HepG2 (cell line): ENCODE data around the gene ITGB1. TPM values are rescaled to one million over a fixed set of nuclear protein-coding genes. Genes with fewer than 3 reads are reported as not detected.

Source experiments
- ATAC-seq: fragments of 200-7000 bp; cut with Tn5 transposase; 3 replicates; pipeline ENCODE4 v1.9.1; 2020; ENCODE audit warnings: mild to moderate bottlenecking, moderate library complexity
- BruUV-seq: library from RNA; stranded (reverse); fragments of 400-500 nt; replicated peaks from 2 replicates; lab custom pipeline; 2021; lab: Mats Ljungman, UMichigan
- CTCF ChIA-PET: fragments of 300-600 bp; formaldehyde crosslinking; extraction: SDS; loops from one replicate; lab custom pipeline; 2021; ENCODE audit warnings: low total read pairs, inconsistent platforms, low intra/inter-chr PET ratio; lab: Yijun Ruan, JAX
- POLR2A ChIA-PET: fragments of 350-600 bp; sonication (Branson Sonifier 250); formaldehyde crosslinking; loops from one replicate; lab custom pipeline; 2020; ENCODE audit warnings: antibody characterized with exemption, inconsistent platforms; lab: Yijun Ruan, JAX
- DNase-seq: peaks from one replicate; pipeline ENCODE4 v3.0.0-alpha.2; 2015; ENCODE audit warnings: low spot score
- FAIRE-seq: peaks from 3 replicates; lab custom pipeline; 2011; peaks lifted over from hg19 to GRCh38; lab: Jason Lieb, UNC
- H2AFZ ChIP-seq: one replicate; pipeline ENCODE4 v1.6.1; 2011; ENCODE audit warnings: low read length, inconsistent platforms
- H3K27ac ChIP-seq: fragments of 300-600 bp; 3 replicates; pipeline ENCODE4 v1.8.0; 2011; ENCODE audit warnings: mixed run types, mild to moderate bottlenecking, mixed read lengths, low read length, inconsistent platforms; ENCODE audit not compliant: insufficient read depth; ENCODE audit errors: extremely low read length
- H3K27me3 ChIP-seq, 2 experiments: fragments of 200-600 bp in 1 of 2; 2 replicates in 1 of 2; 3 replicates in 1 of 2; pipeline versions ENCODE4 v1.6.0 to v1.8.0; 2011; ENCODE audit warnings: low read length in 2 of 2, mild to moderate bottlenecking in 2 of 2, moderate library complexity in 2 of 2, inconsistent platforms in 1 of 2; ENCODE audit not compliant: insufficient read depth in 2 of 2, control insufficient read depth in 1 of 2
- H3K36me3 ChIP-seq, 2 experiments: fragments of 200-600 bp in 1 of 2; replicated peaks in 1 of 2; 2 replicates in 1 of 2; 3 replicates in 1 of 2; pipeline versions ENCODE4 v1.5.1 to v1.8.0; 2011; ENCODE audit warnings: low read length in 2 of 2, inconsistent platforms in 1 of 2; ENCODE audit not compliant: insufficient read depth in 2 of 2, control insufficient read depth in 1 of 2
- H3K4me1 ChIP-seq: 2 replicates; pipeline ENCODE4 v1.5.1; 2012; ENCODE audit warnings: low read length, inconsistent platforms; ENCODE audit not compliant: insufficient read depth
- H3K4me2 ChIP-seq: 2 replicates; pipeline ENCODE4 v1.6.0; 2011; ENCODE audit warnings: low read depth, low read length, inconsistent platforms
- H3K4me3 ChIP-seq, 3 experiments: fragments of 200-600 bp in 1 of 3; sonication (generic), shearing (Covaris generic) in 1 of 3; replicated peaks in 1 of 3; 2 replicates each; pipeline ENCODE4 v1.5.1; 2011 to 2016; ENCODE audit warnings: low read length in 3 of 3, inconsistent platforms in 2 of 3, low read depth in 2 of 3, mild to moderate bottlenecking in 2 of 3, control low read depth in 1 of 3, mixed read lengths in 1 of 3; ENCODE audit not compliant: insufficient read depth in 1 of 3
- H3K79me2 ChIP-seq: one replicate; pipeline ENCODE4 v1.6.1; 2011; ENCODE audit warnings: low read length, inconsistent platforms; ENCODE audit not compliant: insufficient read depth
- H3K9ac ChIP-seq: 2 replicates; pipeline ENCODE4 v1.6.0; 2011; ENCODE audit warnings: mild to moderate bottlenecking, low read depth, low read length, inconsistent platforms; ENCODE audit not compliant: insufficient read depth
- H3K9me3 ChIP-seq: 2 replicates; pipeline ENCODE4 v1.5.1; 2012; ENCODE audit warnings: mild to moderate bottlenecking, low read length
- H4K20me1 ChIP-seq: 2 replicates; pipeline ENCODE4 v1.6.0; 2011; ENCODE audit warnings: inconsistent platforms, mild to moderate bottlenecking, low read length, moderate library complexity; ENCODE audit not compliant: insufficient read depth
- MTF1 ChIP-seq: sonication (generic); formaldehyde crosslinking; IDR thresholded peaks from 2 replicates; pipeline ENCODE4 v1.5.0; 2020; ENCODE audit warnings: missing genetic modification reagents
- MTF2 ChIP-seq: sonication (generic); formaldehyde crosslinking; IDR thresholded peaks from 2 replicates; pipeline ENCODE4 v1.5.0; 2020; ENCODE audit warnings: missing genetic modification reagents, borderline replicate concordance
- NFYB ChIP-seq: sonication (generic); formaldehyde crosslinking; IDR thresholded peaks from 2 replicates; pipeline ENCODE4 v1.4.0; 2020; ENCODE audit warnings: missing genetic modification reagents
- TARDBP ChIP-seq: sonication (generic); formaldehyde crosslinking; IDR thresholded peaks from 2 replicates; pipeline ENCODE4 v1.8.0; 2022; ENCODE audit warnings: mild to moderate bottlenecking, missing genetic modification reagents
- THAP11 ChIP-seq: IDR thresholded peaks from 2 replicates; pipeline ENCODE4 v1.6.1; 2016; ENCODE audit warnings: missing biosample characterization, missing genetic modification reagents
- TRIM24 ChIP-seq: sonication (generic); formaldehyde crosslinking; IDR thresholded peaks from 2 replicates; pipeline ENCODE4 v1.8.0; 2022; ENCODE audit warnings: mild to moderate bottlenecking, missing genetic modification reagents
- ZBTB1 ChIP-seq: sonication (generic); formaldehyde crosslinking; IDR thresholded peaks from 2 replicates; pipeline ENCODE4 v1.4.0; 2020; ENCODE audit warnings: missing genetic modification reagents, borderline replicate concordance
- ZBTB42 ChIP-seq: sonication (generic); formaldehyde crosslinking; IDR thresholded peaks from 2 replicates; pipeline ENCODE4 v1.5.0; 2020; ENCODE audit warnings: mild to moderate bottlenecking, missing genetic modification reagents
- ZMYM3 ChIP-seq: sonication (generic); formaldehyde crosslinking; IDR thresholded peaks from 2 replicates; pipeline ENCODE4 v1.5.1; 2020; ENCODE audit warnings: mild to moderate bottlenecking, missing genetic modification reagents
- ZNF143 ChIP-seq: sonication (generic); formaldehyde crosslinking; IDR thresholded peaks from 2 replicates; pipeline ENCODE4 v1.4.0; 2020; ENCODE audit warnings: missing genetic modification reagents
- ZNF3 ChIP-seq: IDR thresholded peaks from 2 replicates; pipeline ENCODE4 v1.7.0; 2017; ENCODE audit warnings: inconsistent platforms
- ZNF354B ChIP-seq: sonication (generic); formaldehyde crosslinking; IDR thresholded peaks from 2 replicates; pipeline ENCODE4 v1.8.0; 2022; ENCODE audit warnings: mild to moderate bottlenecking, missing genetic modification reagents
- ZNF460 ChIP-seq: sonication (generic); formaldehyde crosslinking; IDR thresholded peaks from 2 replicates; pipeline ENCODE4 v1.5.1; 2020; ENCODE audit warnings: missing genetic modification reagents, mild to moderate bottlenecking, borderline replicate concordance
- WGBS: methylation state at CpG from one replicate; pipeline ENCODE4 v1.1.6; 2017; ENCODE audit warnings: low lambda C conversion rate; 5-methylcytosine and 5-hydroxymethylcytosine counted together
- in situ Hi-C: cut with HindIII; loops from 2 replicates; pipeline ENCODE4 v1.10.0; 2017; ENCODE audit warnings: low pct_unique_long_range_greater_than_20kb; ENCODE audit not compliant: extremely low pct_ligation_motif_present
- intact Hi-C: fragments of 100-400 bp; cut with micrococcal nuclease; formaldehyde crosslinking; loops from one replicate; pipeline ENCODE4 v1.10.0; 2022; ENCODE audit not compliant: unreplicated experiment
- polyA plus RNA-seq, 8 experiments: library from polyadenylated mRNA; depleted of rRNA in 3 of 8; stranded (reverse) in 7 of 8; unstranded in 1 of 8; fragments of >200 nt; fragmentation: Illumina TruSeq in 4 of 8; extraction: Trizol in 4 of 8; gene quantifications; 2 replicates each; pipeline versions ENCODE4 v1.2.1 to v1.2.3, GENCODE V29; 2011 to 2016; ENCODE audit warnings: low read depth in 4 of 8, missing spikeins in 1 of 8, mixed read lengths in 1 of 8; ENCODE audit not compliant: insufficient read depth in 1 of 8
- total RNA-seq, 5 experiments: library from RNA; depleted of rRNA; stranded (reverse); fragments of >200 nt; fragmentation: Illumina TruSeq; extraction: Trizol; gene quantifications; 2 replicates each; pipeline ENCODE4 v1.2.3, GENCODE V29; 2016; ENCODE audit warnings: low read depth in 1 of 5
- TF ChIP-seq, protein P1 (sequence below): fragments of 450-650 bp; IDR thresholded peaks from 2 replicates; pipeline ENCODE4 v1.6.1; 2016
- TF ChIP-seq, protein P2 (sequence below): sonication (generic); formaldehyde crosslinking; IDR thresholded peaks from 2 replicates; pipeline ENCODE4 v1.5.0; 2020; ENCODE audit warnings: mild to moderate bottlenecking, missing genetic modification reagents
- TF ChIP-seq, protein P3 (sequence below): IDR thresholded peaks from 2 replicates; pipeline ENCODE4 v1.4.0; 2020; ENCODE audit warnings: mild to moderate bottlenecking, missing genetic modification reagents
- TF ChIP-seq, protein P4 (sequence below): IDR thresholded peaks from 2 replicates; pipeline ENCODE4 v1.6.1; 2012; ENCODE audit warnings: low read depth, low read length, improper control_type of control experiment

Gene ITGB1
- total and polyA plus RNA-seq, 2 of the 13 experiments (the other 11 are each of a cell fraction or from before 2014, with no cell fraction given) = 190 to 204 TPM

DNA sequence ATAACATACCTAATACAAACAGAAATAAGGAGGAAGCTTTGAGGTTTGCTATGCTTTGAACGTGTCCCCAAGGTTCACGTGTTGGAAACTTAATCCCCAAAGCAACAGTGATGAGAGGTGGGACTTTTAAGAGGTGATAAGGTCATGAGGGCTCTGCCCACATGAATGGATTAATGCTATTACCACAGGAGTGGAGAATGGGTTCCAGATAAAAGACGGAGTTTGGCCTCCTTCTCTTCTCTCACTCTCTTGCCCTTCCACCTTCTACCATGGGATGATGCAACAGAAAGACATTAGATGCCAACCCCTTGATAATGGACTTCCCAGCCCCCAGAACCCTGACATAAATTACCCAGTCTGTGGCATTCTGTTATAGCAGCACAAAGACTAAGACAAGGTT is 9.6 kb downstream of the ITGB1 start:
- H3K4me2 ChIP-seq = peak overlapping the region; percentile 41
- peak; percentile 68 for FAIRE-seq
- intact Hi-C loops = no loop called here
- TF ChIP-seq, protein P1, sequence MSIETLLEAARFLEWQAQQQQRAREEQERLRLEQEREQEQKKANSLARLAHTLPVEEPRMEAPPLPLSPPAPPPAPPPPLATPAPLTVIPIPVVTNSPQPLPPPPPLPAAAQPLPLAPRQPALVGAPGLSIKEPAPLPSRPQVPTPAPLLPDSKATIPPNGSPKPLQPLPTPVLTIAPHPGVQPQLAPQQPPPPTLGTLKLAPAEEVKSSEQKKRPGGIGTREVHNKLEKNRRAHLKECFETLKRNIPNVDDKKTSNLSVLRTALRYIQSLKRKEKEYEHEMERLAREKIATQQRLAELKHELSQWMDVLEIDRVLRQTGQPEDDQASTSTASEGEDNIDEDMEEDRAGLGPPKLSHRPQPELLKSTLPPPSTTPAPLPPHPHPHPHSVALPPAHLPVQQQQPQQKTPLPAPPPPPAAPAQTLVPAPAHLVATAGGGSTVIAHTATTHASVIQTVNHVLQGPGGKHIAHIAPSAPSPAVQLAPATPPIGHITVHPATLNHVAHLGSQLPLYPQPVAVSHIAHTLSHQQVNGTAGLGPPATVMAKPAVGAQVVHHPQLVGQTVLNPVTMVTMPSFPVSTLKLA = no peak
- TF ChIP-seq, protein P2, sequence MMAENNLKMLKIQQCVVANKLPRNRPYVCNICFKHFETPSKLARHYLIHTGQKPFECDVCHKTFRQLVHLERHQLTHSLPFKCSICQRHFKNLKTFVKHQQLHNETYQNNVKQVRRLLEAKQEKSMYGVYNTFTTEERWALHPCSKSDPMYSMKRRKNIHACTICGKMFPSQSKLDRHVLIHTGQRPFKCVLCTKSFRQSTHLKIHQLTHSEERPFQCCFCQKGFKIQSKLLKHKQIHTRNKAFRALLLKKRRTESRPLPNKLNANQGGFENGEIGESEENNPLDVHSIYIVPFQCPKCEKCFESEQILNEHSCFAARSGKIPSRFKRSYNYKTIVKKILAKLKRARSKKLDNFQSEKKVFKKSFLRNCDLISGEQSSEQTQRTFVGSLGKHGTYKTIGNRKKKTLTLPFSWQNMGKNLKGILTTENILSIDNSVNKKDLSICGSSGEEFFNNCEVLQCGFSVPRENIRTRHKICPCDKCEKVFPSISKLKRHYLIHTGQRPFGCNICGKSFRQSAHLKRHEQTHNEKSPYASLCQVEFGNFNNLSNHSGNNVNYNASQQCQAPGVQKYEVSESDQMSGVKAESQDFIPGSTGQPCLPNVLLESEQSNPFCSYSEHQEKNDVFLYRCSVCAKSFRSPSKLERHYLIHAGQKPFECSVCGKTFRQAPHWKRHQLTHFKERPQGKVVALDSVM (CRISPR knock-in tag) = no peak
- TF ChIP-seq ZNF460 (CRISPR knock-in tag) (no peak), MTF1 (CRISPR knock-in tag) (no peak), NFYB (no peak), TARDBP (no peak), ZNF143 (no peak), ZBTB1 (CRISPR knock-in tag) (no peak), ZMYM3 (CRISPR knock-in tag) (no peak), ZBTB42 (CRISPR knock-in tag) (no peak), ZNF3 (CRISPR knock-in tag) (no peak), ZNF354B (CRISPR knock-in tag) (no peak), TRIM24 (CRISPR knock-in tag) (no peak), THAP11 (CRISPR knock-in tag) (no peak), MTF2 (CRISPR knock-in tag) (no peak)
- TF ChIP-seq, protein P3, sequence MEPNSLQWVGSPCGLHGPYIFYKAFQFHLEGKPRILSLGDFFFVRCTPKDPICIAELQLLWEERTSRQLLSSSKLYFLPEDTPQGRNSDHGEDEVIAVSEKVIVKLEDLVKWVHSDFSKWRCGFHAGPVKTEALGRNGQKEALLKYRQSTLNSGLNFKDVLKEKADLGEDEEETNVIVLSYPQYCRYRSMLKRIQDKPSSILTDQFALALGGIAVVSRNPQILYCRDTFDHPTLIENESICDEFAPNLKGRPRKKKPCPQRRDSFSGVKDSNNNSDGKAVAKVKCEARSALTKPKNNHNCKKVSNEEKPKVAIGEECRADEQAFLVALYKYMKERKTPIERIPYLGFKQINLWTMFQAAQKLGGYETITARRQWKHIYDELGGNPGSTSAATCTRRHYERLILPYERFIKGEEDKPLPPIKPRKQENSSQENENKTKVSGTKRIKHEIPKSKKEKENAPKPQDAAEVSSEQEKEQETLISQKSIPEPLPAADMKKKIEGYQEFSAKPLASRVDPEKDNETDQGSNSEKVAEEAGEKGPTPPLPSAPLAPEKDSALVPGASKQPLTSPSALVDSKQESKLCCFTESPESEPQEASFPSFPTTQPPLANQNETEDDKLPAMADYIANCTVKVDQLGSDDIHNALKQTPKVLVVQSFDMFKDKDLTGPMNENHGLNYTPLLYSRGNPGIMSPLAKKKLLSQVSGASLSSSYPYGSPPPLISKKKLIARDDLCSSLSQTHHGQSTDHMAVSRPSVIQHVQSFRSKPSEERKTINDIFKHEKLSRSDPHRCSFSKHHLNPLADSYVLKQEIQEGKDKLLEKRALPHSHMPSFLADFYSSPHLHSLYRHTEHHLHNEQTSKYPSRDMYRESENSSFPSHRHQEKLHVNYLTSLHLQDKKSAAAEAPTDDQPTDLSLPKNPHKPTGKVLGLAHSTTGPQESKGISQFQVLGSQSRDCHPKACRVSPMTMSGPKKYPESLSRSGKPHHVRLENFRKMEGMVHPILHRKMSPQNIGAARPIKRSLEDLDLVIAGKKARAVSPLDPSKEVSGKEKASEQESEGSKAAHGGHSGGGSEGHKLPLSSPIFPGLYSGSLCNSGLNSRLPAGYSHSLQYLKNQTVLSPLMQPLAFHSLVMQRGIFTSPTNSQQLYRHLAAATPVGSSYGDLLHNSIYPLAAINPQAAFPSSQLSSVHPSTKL (CRISPR knock-in tag) = peak; percentile 53
- TF ChIP-seq, protein P4, sequence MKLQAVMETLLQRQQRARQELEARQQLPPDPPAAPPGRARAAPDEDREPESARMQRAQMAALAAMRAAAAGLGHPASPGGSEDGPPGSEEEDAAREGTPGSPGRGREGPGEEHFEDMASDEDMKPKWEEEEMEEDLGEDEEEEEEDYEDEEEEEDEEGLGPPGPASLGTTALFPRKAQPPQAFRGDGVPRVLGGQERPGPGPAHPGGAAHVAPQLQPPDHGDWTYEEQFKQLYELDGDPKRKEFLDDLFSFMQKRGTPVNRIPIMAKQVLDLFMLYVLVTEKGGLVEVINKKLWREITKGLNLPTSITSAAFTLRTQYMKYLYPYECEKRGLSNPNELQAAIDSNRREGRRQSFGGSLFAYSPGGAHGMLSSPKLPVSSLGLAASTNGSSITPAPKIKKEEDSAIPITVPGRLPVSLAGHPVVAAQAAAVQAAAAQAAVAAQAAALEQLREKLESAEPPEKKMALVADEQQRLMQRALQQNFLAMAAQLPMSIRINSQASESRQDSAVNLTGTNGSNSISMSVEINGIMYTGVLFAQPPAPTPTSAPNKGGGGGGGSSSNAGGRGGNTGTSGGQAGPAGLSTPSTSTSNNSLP = no peak

More for the DNA sequence above, 9.6 kb downstream of the ITGB1 start:
- DNase-seq (peak; percentile 87), ATAC-seq (no peak)
- BruUV-seq = no TSS peak
- H3K9me3 ChIP-seq = no peaks in the 10 kb centered on the region
- 7% methylated on average over 3 of the region's 3 CpGs for WGBS
- H3K27ac ChIP-seq = peak overlapping the region; percentile 32
- H3K9ac ChIP-seq = no peak overlapping the region
- ChIA-PET CTCF (no interaction called here), POLR2A (no interaction called here)
- H3K36me3 ChIP-seq = 0 out of 5 replicates have a peak, but pooled peaks cover 0 to 5% of the 10 kb centered on the region in 2 experiments
- no peak overlapping the region; a peak in 1 of 6 replicates for H3K4me3 ChIP-seq
- no peak overlapping the region for H2AFZ ChIP-seq
- no peaks in the 10 kb centered on the region for H3K27me3 ChIP-seq
- in situ Hi-C loops = no loop called here
- peaks cover 99% of the 10 kb centered on the region for H3K4me1 ChIP-seq
- H3K79me2 ChIP-seq = peaks cover 94% of the 10 kb centered on the region
- H4K20me1 ChIP-seq = peaks cover 56% of the 10 kb centered on the region
